Anterior cingulate cortex (tissue), 58 donors: ENCODE results near the gene CANX.

Source experiments
- DNase-seq, 58 donors: peaks; one replicate each; lab custom pipeline; 2025; lab: John Stamatoyannopoulos, UW

The CANX gene

GRCh38 chr5:179747811-179748210 lies 49.0 kb downstream of the CANX start:
- DNase-seq: no peak

- no peak for DNase-seq
Measured at GRCh38 chr5:179749857-179750508, 51.2 kb downstream of the CANX start.

GRCh38 chr5:179753971-179754370 lies 55.2 kb downstream of the CANX start:
- no peak for DNase-seq

GRCh38 chr5:179755022-179755421 lies 56.3 kb downstream of the CANX start:
- DNase-seq: no peak

GRCh38 chr5:179758955-179759354 lies 60.2 kb downstream of the CANX start:
- no peak for DNase-seq

GRCh38 chr5:179759581-179760551 lies 61.1 kb downstream of the CANX start:
- no peak for DNase-seq

- peak in 1 of 58 donors; percentile 3 for DNase-seq
Measured at GRCh38 chr5:179762079-179762780, 63.5 kb downstream of the CANX start.

GRCh38 chr5:179762781-179763176 lies 64.0 kb downstream of the CANX start:
- DNase-seq: no peak

- DNase-seq: peak in 32 of 58 donors; percentile 7 to 65 (median 33)
Measured at GRCh38 chr5:179763215-179763945, 64.6 kb downstream of the CANX start.

- DNase-seq: no peak
Measured at GRCh38 chr5:179764056-179764455, 65.3 kb downstream of the CANX start.

GRCh38 chr5:179765400-179765799 lies 66.6 kb downstream of the CANX start:
- DNase-seq: peak in 3 of 58 donors; percentile 20 to 23 (median 20)

- no peak for DNase-seq
Measured at GRCh38 chr5:179766021-179766725, 67.4 kb downstream of the CANX start.

- no peak for DNase-seq
Measured at GRCh38 chr5:179766726-179767455, 68.1 kb downstream of the CANX start.

GRCh38 chr5:179767496-179768100 lies 68.8 kb downstream of the CANX start:
- DNase-seq: no peak

GRCh38 chr5:179768326-179769085 lies 69.7 kb downstream of the CANX start:
- no peak for DNase-seq

GRCh38 chr5:179769271-179769670 lies 70.5 kb downstream of the CANX start:
- DNase-seq: no peak

GRCh38 chr5:179769796-179770195 lies 71.0 kb downstream of the CANX start:
- no peak for DNase-seq
